Activated CD8-positive, alpha-beta T cell treated with anti-CD3 and anti-CD28 coated beads, Interleukin-2, amount 10 ng/mL, durations not matched to agents 7 days and 5 days (primary cell): ENCODE results near the gene SLC19A2. TPM values are rescaled to one million over a fixed set of nuclear protein-coding genes. Genes with fewer than 3 reads are reported as not detected.
A peak's percentile ranks its signal among the peaks of the same experiment; 100 is the strongest.

Experiments used
- ATAC-seq: fragments of 150-1000 bp; cut with Tn5 transposase; one replicate; pipeline ENCODE4 v1.10.0; 2021; ENCODE audit warnings: moderate library complexity
- CTCF ChIA-PET: fragments of 350-600 bp; sonication (Branson Sonifier 250); formaldehyde crosslinking; loops from one replicate; lab custom pipeline; 2021; ENCODE audit warnings: antibody characterized with exemption; lab: Charles Lee
- POLR2A ChIA-PET: fragments of 350-600 bp; sonication (Branson Sonifier 250); formaldehyde crosslinking; loops from one replicate; lab custom pipeline; 2021; ENCODE audit warnings: antibody characterized with exemption; lab: Charles Lee
- DNase-seq: peaks from one replicate; pipeline ENCODE4 v3.0.0-alpha.2; 2020
- H3K27ac Mint-ChIP-seq: one replicate; pipeline ENCODE4 v1.8.0; 2021; ENCODE audit warnings: mild to moderate bottlenecking, mixed read lengths
- H3K27me3 Mint-ChIP-seq: one replicate; pipeline ENCODE4 v1.8.0; 2021; ENCODE audit warnings: low read depth, mixed read lengths
- H3K36me3 Mint-ChIP-seq: one replicate; pipeline ENCODE4 v1.8.0; 2021; ENCODE audit warnings: low read depth, mixed read lengths
- H3K4me1 Mint-ChIP-seq: one replicate; pipeline ENCODE4 v1.8.0; 2021; ENCODE audit warnings: low read depth, mixed read lengths
- H3K4me3 Mint-ChIP-seq: one replicate; pipeline ENCODE4 v1.8.0; 2021; ENCODE audit warnings: mild to moderate bottlenecking, mixed read lengths
- H3K9me3 Mint-ChIP-seq: one replicate; pipeline ENCODE4 v1.8.0; 2022; ENCODE audit warnings: mixed read lengths; ENCODE audit not compliant: insufficient read depth
- total RNA-seq, 2 experiments: library from RNA; stranded (reverse); gene quantifications; one replicate each; pipeline ENCODE4 v1.2.3, GENCODE V29; 2021

The SLC19A2 gene
- total RNA-seq, 2 experiments from 2014 or later = 4.8 to 5.8 TPM

GRCh38 chr1:169525391-169525790, 39.6 kb upstream of the SLC19A2 start:
- CTCF ChIA-PET = no interaction called here
- ATAC-seq (no peak), DNase-seq (no peak)
- Mint-ChIP-seq H3K4me3 (no peak overlapping the region), H3K27me3 (no peaks in the 10 kb centered on the region), H3K9me3 (no peaks in the 10 kb centered on the region), H3K4me1 (peaks cover 14% of the 10 kb centered on the region), H3K36me3 (peaks cover 2% of the 10 kb centered on the region), H3K27ac (no peak overlapping the region)
- POLR2A ChIA-PET = no interaction called here

GRCh38 chr1:169523904-169524303, 38.2 kb upstream of the SLC19A2 start:
- ATAC-seq = no peak
- Mint-ChIP-seq H3K36me3 (peaks cover 2% of the 10 kb centered on the region), H3K27me3 (no peaks in the 10 kb centered on the region), H3K4me1 (peaks cover 8% of the 10 kb centered on the region), H3K9me3 (no peaks in the 10 kb centered on the region), H3K27ac (no peak overlapping the region), H3K4me3 (no peak overlapping the region)
- ChIA-PET POLR2A (no interaction called here), CTCF (no interaction called here)
- DNase-seq = no peak

GRCh38 chr1:169521226-169521625, 35.5 kb upstream of the SLC19A2 start:
- no peaks in the 10 kb centered on the region for H3K27me3 Mint-ChIP-seq

GRCh38 chr1:169517558-169518186, 31.9 kb upstream of the SLC19A2 start:
- ChIA-PET CTCF (no interaction called here), POLR2A (no interaction called here)
- Mint-ChIP-seq H3K4me1 (no peaks in the 10 kb centered on the region), H3K9me3 (no peaks in the 10 kb centered on the region), H3K4me3 (no peak overlapping the region), H3K27ac (no peak overlapping the region), H3K27me3 (no peaks in the 10 kb centered on the region), H3K36me3 (no peaks in the 10 kb centered on the region)
- no peak for ATAC-seq
- no peak for DNase-seq

More at GRCh38 chr1:169521226-169521625, 35.5 kb upstream of the SLC19A2 start:
- H3K27ac Mint-ChIP-seq = no peak overlapping the region
- H3K4me3 Mint-ChIP-seq = no peak overlapping the region
- ATAC-seq (no peak), DNase-seq (no peak)
- H3K9me3 Mint-ChIP-seq = no peaks in the 10 kb centered on the region
- H3K36me3 Mint-ChIP-seq = peaks cover 2% of the 10 kb centered on the region
- POLR2A ChIA-PET = no interaction called here
- H3K4me1 Mint-ChIP-seq = no peaks in the 10 kb centered on the region
- CTCF ChIA-PET = no interaction called here

GRCh38 chr1:169515641-169516040, 29.9 kb upstream of the SLC19A2 start:
- ATAC-seq (no peak), DNase-seq (no peak)
- H3K36me3 Mint-ChIP-seq = no peaks in the 10 kb centered on the region
- ChIA-PET CTCF (interaction anchor here (0.8 kb wide), 1 partner anchor 913 kb away, joined by 3 read pairs; no protein-coding TSS in a partner anchor), POLR2A (no interaction called here)
- H3K4me3 Mint-ChIP-seq = no peak overlapping the region
- H3K9me3 Mint-ChIP-seq = no peaks in the 10 kb centered on the region
- H3K27me3 Mint-ChIP-seq = no peaks in the 10 kb centered on the region
- no peak overlapping the region for H3K27ac Mint-ChIP-seq
- H3K4me1 Mint-ChIP-seq = no peaks in the 10 kb centered on the region

GRCh38 chr1:169514566-169515270, 29.0 kb upstream of the SLC19A2 start:
- ATAC-seq (no peak), DNase-seq (no peak)
- ChIA-PET CTCF (no interaction called here), POLR2A (no interaction called here)
- Mint-ChIP-seq H3K4me1 (no peaks in the 10 kb centered on the region), H3K36me3 (no peaks in the 10 kb centered on the region), H3K9me3 (no peaks in the 10 kb centered on the region), H3K4me3 (no peak overlapping the region), H3K27me3 (no peaks in the 10 kb centered on the region), H3K27ac (no peak overlapping the region)

- no peak for DNase-seq
- POLR2A ChIA-PET = no interaction called here
- CTCF ChIA-PET = no interaction called here
- no peak for ATAC-seq
- H3K4me3 Mint-ChIP-seq = no peak overlapping the region
- H3K27ac Mint-ChIP-seq = no peak overlapping the region
- no peaks in the 10 kb centered on the region for H3K9me3 Mint-ChIP-seq
- peaks cover 9% of the 10 kb centered on the region for H3K4me1 Mint-ChIP-seq
- H3K36me3 Mint-ChIP-seq = no peaks in the 10 kb centered on the region
- H3K27me3 Mint-ChIP-seq = no peaks in the 10 kb centered on the region
Observed at GRCh38 chr1:169513208-169513607, 27.5 kb upstream of the SLC19A2 start.

GRCh38 chr1:169511316-169512005, 25.7 kb upstream of the SLC19A2 start:
- Mint-ChIP-seq H3K27ac (no peak overlapping the region), H3K4me3 (no peak overlapping the region), H3K4me1 (peaks cover 11% of the 10 kb centered on the region), H3K36me3 (no peaks in the 10 kb centered on the region), H3K9me3 (no peaks in the 10 kb centered on the region), H3K27me3 (no peaks in the 10 kb centered on the region)
- DNase-seq = no peak
- ChIA-PET POLR2A (no interaction called here), CTCF (interaction anchor here (0.6 to 1.3 kb wide), 4 partner anchors 18 to 58 kb away, joined by 3 to 5 read pairs (median 4); no protein-coding TSS in a partner anchor)
- ATAC-seq = no peak

GRCh38 chr1:169510060-169510459, 24.3 kb upstream of the SLC19A2 start:
- Mint-ChIP-seq H3K27me3 (peaks cover 2% of the 10 kb centered on the region), H3K4me3 (no peak overlapping the region), H3K4me1 (peaks cover 11% of the 10 kb centered on the region), H3K27ac (no peak overlapping the region), H3K36me3 (no peaks in the 10 kb centered on the region), H3K9me3 (no peaks in the 10 kb centered on the region)
- ATAC-seq = no peak
- ChIA-PET CTCF (no interaction called here), POLR2A (no interaction called here)
- no peak for DNase-seq

- H3K4me3 Mint-ChIP-seq = no peak overlapping the region
- H3K36me3 Mint-ChIP-seq = no peaks in the 10 kb centered on the region
- POLR2A ChIA-PET = no interaction called here
- no peaks in the 10 kb centered on the region for H3K9me3 Mint-ChIP-seq
- H3K27me3 Mint-ChIP-seq = peaks cover 2% of the 10 kb centered on the region
- CTCF ChIA-PET = no interaction called here
- ATAC-seq = no peak
- DNase-seq = no peak
- H3K27ac Mint-ChIP-seq = no peak overlapping the region
- H3K4me1 Mint-ChIP-seq = peaks cover 11% of the 10 kb centered on the region
Observed at GRCh38 chr1:169509354-169509753, 23.6 kb upstream of the SLC19A2 start.

GRCh38 chr1:169508432-169509338, 22.9 kb upstream of the SLC19A2 start:
- CTCF ChIA-PET = interaction anchor here (0.6 to 3.1 kb wide), 3 partner anchors 38 to 221 kb away, joined by 3 to 11 read pairs (median 4); no protein-coding TSS in a partner anchor
- H3K36me3 Mint-ChIP-seq = no peaks in the 10 kb centered on the region
- POLR2A ChIA-PET = interaction anchor here (0.6 kb wide), 1 partner anchor 203 kb away, joined by 3 read pairs; no protein-coding TSS in a partner anchor
- H3K4me1 Mint-ChIP-seq = peaks cover 11% of the 10 kb centered on the region
- DNase-seq (no peak), ATAC-seq (peak; percentile 39)
- peaks cover 2% of the 10 kb centered on the region for H3K27me3 Mint-ChIP-seq
- H3K27ac Mint-ChIP-seq = peak overlapping the region; percentile 75
- H3K9me3 Mint-ChIP-seq = no peaks in the 10 kb centered on the region
- H3K4me3 Mint-ChIP-seq = peak overlapping the region; percentile 35
